Thyroid gland (tissue), 4 donors: ENCODE measurements around the gene PCARE. TPM values are rescaled to one million over a fixed set of nuclear protein-coding genes. Genes with fewer than 3 reads are reported as not detected.

Source experiments
- DNase-seq, 2 donors: peaks; one replicate each; pipeline ENCODE4 v3.0.0-alpha.2; 2019
- H3K27ac ChIP-seq, 3 donors: fragments of 200-600 bp; sonication (generic); 1 replicate in 2 of 3; 2 replicates in 1 of 3; pipeline ENCODE4 v1.5.1; 2016 to 2019; ENCODE audit warnings: mild to moderate bottlenecking in 1 of 3, moderate library complexity in 1 of 3
- H3K27me3 ChIP-seq: fragments of 200-600 bp; sonication (generic); one replicate; pipeline ENCODE4 v1.5.1; 2019
- H3K36me3 ChIP-seq, 2 donors: fragments of 200-600 bp; sonication (generic); one replicate each; pipeline ENCODE4 v1.5.1; 2016 to 2019
- H3K4me1 ChIP-seq, 2 donors: fragments of 200-600 bp; sonication (generic); one replicate each; pipeline ENCODE4 v1.5.1; 2017 to 2019
- H3K4me3 ChIP-seq, 3 donors: fragments of 200-600 bp; sonication (generic); replicated peaks in 1 of 3; 1 replicate in 2 of 3; 2 replicates in 1 of 3; pipeline ENCODE4 v1.5.1; 2016; ENCODE audit warnings: mild to moderate bottlenecking in 1 of 3
- H3K9me3 ChIP-seq: fragments of 200-600 bp; sonication (generic); one replicate; pipeline ENCODE4 v1.5.1; 2017
- POLR2A ChIP-seq, 2 donors: fragments of 450-650 bp; IDR thresholded peaks; one replicate each; pipeline ENCODE4 v1.6.1; 2017; ENCODE audit warnings: antibody characterized with exemption in 2 of 2, mild to moderate bottlenecking in 2 of 2, moderate library complexity in 1 of 2
- WGBS, 2 donors: methylation state at CpG; one replicate each; pipeline ENCODE4 v1.1.5; 2017; 5-methylcytosine and 5-hydroxymethylcytosine counted together
- intact Hi-C: fragments of 100-400 bp; cut with DNase I; formaldehyde crosslinking; loops from one replicate; pipeline ENCODE4 v1.15.1; 2023
- total RNA-seq, 4 donors: library from RNA; depleted of rRNA; stranded (reverse); fragments of >200 nt; gene quantifications; one replicate each; pipeline ENCODE4 v1.2.3, GENCODE V29; 2016
- TF ChIP-seq, protein P1 (sequence below), 6 experiments: fragments of 200-600 bp in 3 of 6; fragments of 450-650 bp in 3 of 6; sonication (generic) in 3 of 6; IDR thresholded peaks; one replicate each; pipeline ENCODE4 v1.5.1; 2016 to 2019; ENCODE audit warnings: antibody characterized with exemption in 6 of 6, mild to moderate bottlenecking in 2 of 6, inconsistent platforms in 1 of 6, moderate library complexity in 1 of 6

Gene PCARE
- total RNA-seq, 4 donors from 2014 or later, result 0.11 TPM; not detected in 3

DNA sequence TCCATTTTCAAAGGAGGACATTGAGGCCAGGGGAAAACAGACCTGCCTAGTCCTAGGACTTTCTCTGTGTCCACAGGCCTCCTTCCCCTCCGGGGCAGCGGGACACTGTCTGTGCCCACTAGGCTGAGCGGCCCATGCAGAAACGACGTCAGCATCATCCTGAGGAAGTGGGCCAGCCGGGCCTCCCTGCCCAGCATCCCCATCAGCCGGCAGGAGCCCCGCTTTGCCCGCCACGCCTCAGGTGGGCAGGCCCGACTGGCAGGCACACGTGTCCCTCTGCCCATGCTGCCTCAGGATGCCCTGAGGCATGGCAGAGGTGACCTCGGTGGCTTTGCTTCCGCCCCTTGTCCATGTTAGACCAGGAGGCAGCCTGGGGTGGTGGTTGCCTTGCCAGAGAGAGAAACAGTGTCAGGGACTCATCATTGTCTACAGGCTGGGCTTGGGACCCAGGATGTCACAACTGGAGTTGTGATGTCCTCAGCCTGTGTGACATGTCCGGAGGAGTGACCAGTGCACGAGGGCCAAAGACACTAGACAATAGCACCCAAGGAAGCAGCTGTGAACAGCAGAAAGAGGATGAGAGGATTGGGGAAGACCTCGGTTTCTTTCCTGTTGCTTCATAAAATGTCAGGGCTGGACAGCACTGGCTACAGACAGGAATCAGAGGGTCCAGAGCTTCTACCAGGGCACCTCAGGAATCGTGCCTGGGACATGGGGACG is 56.4 kb downstream of the PCARE start:
- Histone ChIP-seq H3K27me3 (no peaks in the 10 kb centered on the region), H3K4me1 (peaks cover 0 to 3% of the 10 kb centered on the region in 2 donors), H3K4me3 (no peak overlapping the region), H3K27ac (no peak overlapping the region), H3K9me3 (no peaks in the 10 kb centered on the region), H3K36me3 (no peaks in the 10 kb centered on the region)
- WGBS, 2 donors, result 89 to 91% methylated on average over 14 to 17 of the region's 19 CpGs
- no peak for TF ChIP-seq POLR2A (IDR thresholded peaks at IDR 0.05)
- TF ChIP-seq, protein P1, sequence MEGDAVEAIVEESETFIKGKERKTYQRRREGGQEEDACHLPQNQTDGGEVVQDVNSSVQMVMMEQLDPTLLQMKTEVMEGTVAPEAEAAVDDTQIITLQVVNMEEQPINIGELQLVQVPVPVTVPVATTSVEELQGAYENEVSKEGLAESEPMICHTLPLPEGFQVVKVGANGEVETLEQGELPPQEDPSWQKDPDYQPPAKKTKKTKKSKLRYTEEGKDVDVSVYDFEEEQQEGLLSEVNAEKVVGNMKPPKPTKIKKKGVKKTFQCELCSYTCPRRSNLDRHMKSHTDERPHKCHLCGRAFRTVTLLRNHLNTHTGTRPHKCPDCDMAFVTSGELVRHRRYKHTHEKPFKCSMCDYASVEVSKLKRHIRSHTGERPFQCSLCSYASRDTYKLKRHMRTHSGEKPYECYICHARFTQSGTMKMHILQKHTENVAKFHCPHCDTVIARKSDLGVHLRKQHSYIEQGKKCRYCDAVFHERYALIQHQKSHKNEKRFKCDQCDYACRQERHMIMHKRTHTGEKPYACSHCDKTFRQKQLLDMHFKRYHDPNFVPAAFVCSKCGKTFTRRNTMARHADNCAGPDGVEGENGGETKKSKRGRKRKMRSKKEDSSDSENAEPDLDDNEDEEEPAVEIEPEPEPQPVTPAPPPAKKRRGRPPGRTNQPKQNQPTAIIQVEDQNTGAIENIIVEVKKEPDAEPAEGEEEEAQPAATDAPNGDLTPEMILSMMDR (IDR thresholded peaks at IDR 0.05), result no peak
- DNase-seq, result no peak
- intact Hi-C loops, result no loop called here

- Histone ChIP-seq H3K4me3 (no peak overlapping the region), H3K36me3 (no peaks in the 10 kb centered on the region), H3K27ac (no peak overlapping the region), H3K27me3 (no peaks in the 10 kb centered on the region), H3K9me3 (no peaks in the 10 kb centered on the region), H3K4me1 (peaks cover 0 to 9% of the 10 kb centered on the region in 2 donors)
- TF ChIP-seq, protein P1 (IDR thresholded peaks at IDR 0.05), result no peak
- no peak for TF ChIP-seq POLR2A (IDR thresholded peaks at IDR 0.05)
- intact Hi-C loops, result no loop called here
- no peak for DNase-seq
- 49 to 61% methylated on average over 5 of the region's 5 CpGs for WGBS, 2 donors
Measured at GRCh38 chr2:29016504-29016903, 57.8 kb downstream of the PCARE start.

DNA sequence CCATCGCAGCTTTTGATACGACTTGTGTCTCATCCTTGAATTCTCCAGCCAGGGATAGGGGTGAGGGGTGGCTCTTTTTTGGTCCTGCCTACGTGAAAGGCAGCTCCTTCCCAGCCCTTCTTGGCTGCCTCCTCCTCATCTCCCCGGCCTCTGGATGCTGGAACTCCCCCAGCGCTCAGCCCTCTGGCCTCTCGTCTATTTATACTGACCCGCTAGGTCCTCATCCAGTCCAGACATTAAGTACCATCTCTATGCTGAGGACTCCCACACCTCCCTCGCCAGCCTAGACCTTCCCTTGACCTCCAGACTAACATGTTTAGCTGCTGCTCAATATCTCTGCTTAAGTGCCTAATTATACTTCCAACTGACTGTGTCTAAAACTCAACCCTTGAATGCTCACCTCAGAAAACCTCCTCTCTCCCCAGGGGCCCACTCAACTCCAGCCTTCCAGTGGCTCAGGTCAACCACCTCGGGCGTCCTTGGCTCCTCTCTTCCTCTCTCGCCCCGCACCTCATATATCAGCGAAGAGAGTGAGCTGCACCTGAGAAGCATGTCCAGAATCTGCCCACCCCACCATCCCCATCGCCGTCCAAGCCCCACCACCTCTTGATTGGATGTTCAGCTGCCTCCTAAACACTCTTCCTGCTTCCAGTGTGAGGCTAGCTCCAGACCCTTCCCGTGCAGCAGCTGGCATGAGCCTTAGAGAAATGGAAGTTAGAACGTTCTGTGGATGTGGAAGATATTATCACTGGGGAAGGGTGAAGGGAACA is 58.4 kb downstream of the PCARE start:
- Histone ChIP-seq H3K27me3 (no peaks in the 10 kb centered on the region), H3K4me3 (no peak overlapping the region), H3K9me3 (no peaks in the 10 kb centered on the region), H3K4me1 (peaks cover 0 to 16% of the 10 kb centered on the region in 2 donors), H3K27ac (peak overlapping the region in 2 of 3 donors; percentile 24 to 41), H3K36me3 (no peaks in the 10 kb centered on the region)
- DNase-seq, result no peak
- intact Hi-C loops, result no loop called here
- WGBS, 2 donors, result 69% methylated on average over 17 of the region's 17 CpGs
- no peak for TF ChIP-seq POLR2A (IDR thresholded peaks at IDR 0.05)
- TF ChIP-seq, protein P1 (IDR thresholded peaks at IDR 0.05), result no peak

- peak; percentile 40 to 47 for DNase-seq
Measured at GRCh38 chr2:29014811-29015421, 59.4 kb downstream of the PCARE start.

More at GRCh38 chr2:29014811-29015421, 59.4 kb downstream of the PCARE start:
- Histone ChIP-seq H3K4me3 (no peak overlapping the region), H3K36me3 (no peaks in the 10 kb centered on the region), H3K9me3 (no peaks in the 10 kb centered on the region), H3K27ac (peak overlapping the region in 1 of 3 donors; percentile 24), H3K27me3 (no peaks in the 10 kb centered on the region), H3K4me1 (peaks cover 0 to 18% of the 10 kb centered on the region in 2 donors)
- 55 to 57% methylated on average over 13 of the region's 13 CpGs for WGBS, 2 donors
- intact Hi-C loops, result no loop called here
- no peak for TF ChIP-seq POLR2A (IDR thresholded peaks at IDR 0.05)
- TF ChIP-seq, protein P1 (IDR thresholded peaks at IDR 0.05), result no peak
